Measurements from ENCODE around the gene NKD2. TPM values are rescaled to one million over a fixed set of nuclear protein-coding genes. Genes with fewer than 3 reads are reported as not detected.

NKD2 gene
- total and polyA plus RNA-seq, 9 donors: 1.5 to 5.3 (median 2.3) TPM

DNA sequence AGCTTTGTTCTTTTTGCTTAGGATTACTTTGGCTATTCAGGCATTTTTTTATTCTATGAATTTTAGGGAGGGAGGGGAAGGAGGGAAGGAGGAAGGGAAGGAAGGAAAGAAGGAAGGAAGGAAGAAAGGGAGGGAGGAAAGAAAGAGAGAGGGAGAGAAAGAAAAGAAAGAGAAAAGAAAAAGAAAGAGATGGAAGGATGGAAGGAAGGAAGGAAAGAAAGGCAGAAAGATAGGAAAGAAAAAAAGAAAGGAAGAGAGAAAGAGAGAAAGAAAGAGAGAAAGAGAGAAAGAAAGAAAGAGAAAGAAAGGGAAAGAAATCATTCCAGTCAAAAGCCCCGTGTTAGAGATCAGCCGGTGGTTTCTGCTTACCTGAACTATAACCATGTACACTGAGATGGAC, 20.8 kb upstream of the NKD2 start:
- Histone ChIP-seq H3K36me3 (ENCODE audit: control insufficient read depth, insufficient read depth, low read length) (no peaks in the 10 kb centered on the region), H3K9me3 (replicated peaks; ENCODE audit: control insufficient read depth, low read depth, low read length) (peaks cover 11% of the 10 kb centered on the region), H3K27ac (ENCODE audit: low read length) (no peak overlapping the region), H3K4me1 (ENCODE audit: control insufficient read depth, insufficient read depth, low read length) (peaks cover 22% of the 10 kb centered on the region), H3K4me3 (ENCODE audit: low read length) (no peak overlapping the region), H3K27me3 (ENCODE audit: control insufficient read depth, insufficient read depth, low read length) (peaks cover under 1% of the 10 kb centered on the region)
- no peak for DNase-seq
- WGBS (ENCODE audit: insufficient coverage): no CpG with 5 or more reads among the region's 2 CpGs

DNA sequence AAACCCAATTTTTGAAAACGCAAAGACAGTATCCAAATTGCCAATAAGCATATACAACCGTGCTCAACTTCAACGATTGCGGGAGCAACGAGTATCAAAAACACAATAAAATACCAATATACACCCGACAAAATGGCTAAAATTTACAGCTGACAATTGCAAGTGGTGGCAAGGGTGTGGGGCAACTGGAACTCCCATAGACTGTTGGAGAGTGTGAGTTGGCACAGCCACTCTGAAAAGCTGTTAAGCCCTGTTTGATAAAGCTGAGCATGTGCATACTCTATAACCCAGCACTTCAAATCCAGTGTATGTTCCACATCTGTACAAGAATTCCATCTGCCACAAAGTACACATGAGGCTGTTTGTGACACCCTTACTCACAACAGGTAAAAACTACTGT, 20.3 kb upstream of the NKD2 start:
- peaks cover 2% of the 10 kb centered on the region for H3K27me3 ChIP-seq (ENCODE audit: control insufficient read depth, insufficient read depth, low read length)
- no peak for DNase-seq
- WGBS (ENCODE audit: insufficient coverage): 100% methylated on average over 2 of the region's 6 CpGs
- H3K4me1 ChIP-seq (ENCODE audit: control insufficient read depth, insufficient read depth, low read length): peaks cover 26% of the 10 kb centered on the region
- H3K27ac ChIP-seq (ENCODE audit: low read length): no peak overlapping the region
- H3K9me3 ChIP-seq (replicated peaks; ENCODE audit: control insufficient read depth, low read depth, low read length): peaks cover 11% of the 10 kb centered on the region
- H3K36me3 ChIP-seq (ENCODE audit: control insufficient read depth, insufficient read depth, low read length): no peaks in the 10 kb centered on the region
- no peak overlapping the region for H3K4me3 ChIP-seq (ENCODE audit: low read length)

DNA sequence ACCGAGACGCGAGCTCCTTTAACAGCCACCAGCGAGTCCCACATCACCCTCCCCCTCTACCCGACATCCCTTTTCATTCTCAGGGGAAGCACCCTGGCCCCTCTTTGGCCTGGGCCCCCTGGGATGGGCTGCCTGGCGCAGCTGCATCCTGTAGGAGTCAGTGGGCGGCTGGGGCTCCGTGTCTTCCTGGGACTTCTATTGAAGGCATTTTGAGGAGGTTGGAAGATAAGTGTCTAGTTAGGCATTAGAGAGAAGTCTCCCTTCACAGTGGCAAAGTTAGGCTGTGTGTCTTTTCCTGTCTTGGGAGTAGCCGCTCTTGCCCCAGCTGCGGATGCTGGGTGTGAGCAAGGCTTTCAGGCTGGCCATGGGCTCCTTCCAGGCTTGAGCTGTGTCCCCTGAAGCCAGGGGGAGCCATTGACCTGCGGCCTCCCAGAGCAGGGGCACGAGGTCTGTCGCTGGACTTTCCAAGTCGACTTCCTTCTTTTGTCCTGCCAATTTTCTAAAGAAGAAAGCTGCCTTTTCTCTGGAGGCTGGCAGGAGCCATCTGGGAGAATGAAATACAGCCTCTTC, 18.6 kb upstream of the NKD2 start:
- peaks cover 11% of the 10 kb centered on the region for H3K9me3 ChIP-seq (replicated peaks; ENCODE audit: control insufficient read depth, low read depth, low read length)
- H3K27me3 ChIP-seq (ENCODE audit: control insufficient read depth, insufficient read depth, low read length): peaks cover 5% of the 10 kb centered on the region
- no peak overlapping the region for H3K4me3 ChIP-seq (ENCODE audit: low read length)
- no peaks in the 10 kb centered on the region for H3K36me3 ChIP-seq (ENCODE audit: control insufficient read depth, insufficient read depth, low read length)
- peaks cover 42% of the 10 kb centered on the region for H3K4me1 ChIP-seq (ENCODE audit: control insufficient read depth, insufficient read depth, low read length)
- DNase-seq: peak; percentile 79
- WGBS (ENCODE audit: insufficient coverage): 39% methylated on average over 13 of the region's 14 CpGs
- peak overlapping the region; percentile 44 for H3K27ac ChIP-seq (ENCODE audit: low read length)

DNA sequence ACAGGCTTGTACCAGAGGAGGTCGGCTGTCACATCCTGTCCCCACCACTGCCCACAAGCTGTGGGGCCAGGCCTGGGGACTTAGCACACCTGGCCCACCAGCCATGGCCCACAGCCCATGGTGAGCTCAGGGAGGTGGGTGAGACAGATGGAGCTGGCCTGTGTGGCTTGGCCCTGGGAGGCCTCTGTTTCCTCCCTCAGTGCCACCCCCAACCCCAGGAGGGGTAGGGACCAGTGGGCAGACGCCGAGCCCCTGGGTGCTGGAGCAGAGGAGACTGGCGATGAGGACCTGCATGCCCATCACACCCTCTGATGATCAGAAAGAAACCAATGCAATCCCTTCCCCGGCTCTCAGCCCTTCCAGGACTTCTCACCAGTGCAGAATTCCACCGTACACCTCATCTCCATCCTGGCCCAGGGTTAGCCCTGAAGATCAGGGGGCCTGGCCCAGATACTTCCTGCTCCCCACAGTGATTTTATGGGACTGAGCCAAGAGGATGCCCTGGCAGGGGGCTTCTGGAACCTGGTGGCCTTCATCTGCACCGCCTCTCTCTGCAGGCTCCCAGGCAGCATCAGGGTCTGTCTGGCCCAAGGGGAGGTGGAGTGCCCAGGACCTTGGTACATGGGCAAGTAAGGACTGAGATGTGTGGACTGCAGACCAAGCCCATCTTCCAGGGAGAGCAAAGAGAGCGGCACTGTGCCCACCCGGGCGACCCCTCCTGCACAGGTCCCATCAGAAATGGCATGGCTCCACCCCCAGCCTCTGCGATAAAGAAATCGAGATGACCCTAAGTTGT, 16.9 kb upstream of the NKD2 start:
- Histone ChIP-seq H3K9me3 (replicated peaks; ENCODE audit: control insufficient read depth, low read depth, low read length) (peaks cover 7% of the 10 kb centered on the region), H3K4me3 (ENCODE audit: low read length) (no peak overlapping the region), H3K4me1 (ENCODE audit: control insufficient read depth, insufficient read depth, low read length) (peaks cover 42% of the 10 kb centered on the region), H3K27me3 (ENCODE audit: control insufficient read depth, insufficient read depth, low read length) (peaks cover 5% of the 10 kb centered on the region), H3K36me3 (ENCODE audit: control insufficient read depth, insufficient read depth, low read length) (no peaks in the 10 kb centered on the region), H3K27ac (ENCODE audit: low read length) (no peak overlapping the region)
- 85% methylated on average over 8 of the region's 12 CpGs for WGBS (ENCODE audit: insufficient coverage)
- no peak for DNase-seq

DNA sequence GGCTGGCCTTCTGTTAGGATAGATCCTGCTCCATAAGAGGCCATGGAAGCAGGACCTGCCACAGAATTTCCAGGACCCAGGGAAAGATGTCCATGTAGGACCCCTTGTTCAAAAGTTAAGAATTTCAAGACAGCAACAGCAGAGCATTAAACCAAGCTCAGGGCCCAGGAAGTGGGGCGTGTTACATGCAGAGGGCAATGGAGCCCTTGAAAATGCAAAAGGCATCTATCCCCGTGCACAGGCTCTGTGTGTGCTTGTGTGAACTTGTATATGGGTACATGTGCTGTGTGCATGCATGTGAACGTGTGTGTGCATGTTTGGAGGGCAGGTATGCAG, 14.4 kb upstream of the NKD2 start:
- Histone ChIP-seq H3K9me3 (replicated peaks; ENCODE audit: control insufficient read depth, low read depth, low read length) (no peaks in the 10 kb centered on the region), H3K4me1 (ENCODE audit: control insufficient read depth, insufficient read depth, low read length) (peaks cover 58% of the 10 kb centered on the region), H3K27ac (ENCODE audit: low read length) (peak overlapping the region; percentile 74), H3K27me3 (ENCODE audit: control insufficient read depth, insufficient read depth, low read length) (peaks cover 16% of the 10 kb centered on the region), H3K36me3 (ENCODE audit: control insufficient read depth, insufficient read depth, low read length) (no peaks in the 10 kb centered on the region), H3K4me3 (ENCODE audit: low read length) (no peak overlapping the region)
- DNase-seq: no peak
- 75% methylated on average over 1 of the region's 3 CpGs for WGBS (ENCODE audit: insufficient coverage)

DNA sequence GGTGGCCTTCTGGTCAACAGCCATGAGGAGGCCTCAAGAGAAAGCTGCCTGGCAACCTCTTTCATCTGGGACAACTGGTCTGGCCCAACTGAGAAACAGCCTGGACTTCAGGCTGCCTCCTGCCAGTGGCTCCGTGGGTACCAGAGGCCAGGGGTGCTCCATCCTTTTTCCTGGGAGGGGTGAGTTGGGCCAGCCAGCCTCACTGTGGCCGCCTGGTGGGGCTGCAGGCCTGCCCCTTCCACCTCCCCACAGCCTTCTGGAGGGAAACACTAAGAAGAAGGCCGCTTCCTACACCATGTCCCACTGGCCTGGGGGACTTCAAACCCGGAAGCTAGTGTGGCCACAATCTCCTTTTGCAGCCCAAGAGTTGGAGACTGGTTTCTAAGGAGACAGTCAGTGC, 13.8 kb upstream of the NKD2 start:
- H3K4me1 ChIP-seq (ENCODE audit: control insufficient read depth, insufficient read depth, low read length): peaks cover 57% of the 10 kb centered on the region
- no peak overlapping the region for H3K4me3 ChIP-seq (ENCODE audit: low read length)
- peaks cover 19% of the 10 kb centered on the region for H3K27me3 ChIP-seq (ENCODE audit: control insufficient read depth, insufficient read depth, low read length)
- no peaks in the 10 kb centered on the region for H3K36me3 ChIP-seq (ENCODE audit: control insufficient read depth, insufficient read depth, low read length)
- WGBS (ENCODE audit: insufficient coverage): no CpG with 5 or more reads among the region's 4 CpGs
- DNase-seq: no peak
- H3K9me3 ChIP-seq (replicated peaks; ENCODE audit: control insufficient read depth, low read depth, low read length): no peaks in the 10 kb centered on the region
- H3K27ac ChIP-seq (ENCODE audit: low read length): no peak overlapping the region

DNA sequence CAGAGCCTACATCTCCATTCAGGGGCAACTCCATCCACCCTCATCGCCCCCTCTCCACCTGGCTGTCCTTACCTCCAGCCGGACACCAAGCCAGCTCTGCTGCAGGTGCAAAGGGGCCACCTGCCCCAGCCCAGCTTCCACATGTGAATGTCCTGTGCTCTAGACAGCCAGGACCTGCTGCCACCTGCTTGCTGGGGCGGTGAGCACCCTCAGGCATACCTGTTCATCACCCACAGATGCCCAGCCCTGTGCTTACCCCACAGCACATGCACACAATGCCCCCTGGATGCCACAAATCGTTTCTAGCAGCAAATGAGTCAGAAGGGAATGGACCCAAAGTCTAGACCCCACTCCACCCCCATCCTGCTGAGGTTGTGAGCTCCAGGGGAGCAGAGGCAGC, 13.3 kb upstream of the NKD2 start:
- WGBS (ENCODE audit: insufficient coverage): 94% methylated on average over 4 of the region's 4 CpGs
- Histone ChIP-seq H3K4me3 (ENCODE audit: low read length) (no peak overlapping the region), H3K27me3 (ENCODE audit: control insufficient read depth, insufficient read depth, low read length) (peaks cover 21% of the 10 kb centered on the region), H3K36me3 (ENCODE audit: control insufficient read depth, insufficient read depth, low read length) (no peaks in the 10 kb centered on the region), H3K4me1 (ENCODE audit: control insufficient read depth, insufficient read depth, low read length) (peaks cover 52% of the 10 kb centered on the region), H3K9me3 (replicated peaks; ENCODE audit: control insufficient read depth, low read depth, low read length) (no peaks in the 10 kb centered on the region), H3K27ac (ENCODE audit: low read length) (no peak overlapping the region)
- DNase-seq: no peak

DNA sequence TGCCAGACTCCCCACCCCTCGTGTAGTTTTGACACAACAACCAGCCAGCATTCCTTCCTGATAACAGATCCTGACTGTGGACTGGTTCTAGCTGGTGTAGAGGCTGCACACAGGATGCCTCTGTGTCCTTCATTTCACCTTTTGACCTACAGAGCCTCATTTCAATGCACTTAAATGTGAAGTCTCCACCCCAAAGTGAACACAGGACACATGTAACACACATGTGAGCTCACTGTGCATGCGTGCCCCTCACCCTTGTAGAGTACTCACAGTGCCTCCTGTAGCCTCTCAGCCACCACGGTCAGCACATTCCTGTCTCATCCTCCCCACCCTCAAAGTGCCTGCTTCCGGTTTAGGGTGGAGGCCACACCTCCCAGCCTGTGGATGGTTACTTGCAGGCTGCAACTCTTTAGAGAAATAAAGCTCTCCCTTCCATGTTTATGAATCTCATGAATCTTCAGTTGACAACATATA, 11.6 kb upstream of the NKD2 start:
- H3K27me3 ChIP-seq (ENCODE audit: control insufficient read depth, insufficient read depth, low read length): peaks cover 25% of the 10 kb centered on the region
- peaks cover 43% of the 10 kb centered on the region for H3K4me1 ChIP-seq (ENCODE audit: control insufficient read depth, insufficient read depth, low read length)
- H3K36me3 ChIP-seq (ENCODE audit: control insufficient read depth, insufficient read depth, low read length): no peaks in the 10 kb centered on the region
- no peak overlapping the region for H3K27ac ChIP-seq (ENCODE audit: low read length)
- DNase-seq: no peak
- no peak overlapping the region for H3K4me3 ChIP-seq (ENCODE audit: low read length)
- WGBS (ENCODE audit: insufficient coverage): 50% methylated on average over 3 of the region's 4 CpGs
- H3K9me3 ChIP-seq (replicated peaks; ENCODE audit: control insufficient read depth, low read depth, low read length): no peaks in the 10 kb centered on the region

DNA sequence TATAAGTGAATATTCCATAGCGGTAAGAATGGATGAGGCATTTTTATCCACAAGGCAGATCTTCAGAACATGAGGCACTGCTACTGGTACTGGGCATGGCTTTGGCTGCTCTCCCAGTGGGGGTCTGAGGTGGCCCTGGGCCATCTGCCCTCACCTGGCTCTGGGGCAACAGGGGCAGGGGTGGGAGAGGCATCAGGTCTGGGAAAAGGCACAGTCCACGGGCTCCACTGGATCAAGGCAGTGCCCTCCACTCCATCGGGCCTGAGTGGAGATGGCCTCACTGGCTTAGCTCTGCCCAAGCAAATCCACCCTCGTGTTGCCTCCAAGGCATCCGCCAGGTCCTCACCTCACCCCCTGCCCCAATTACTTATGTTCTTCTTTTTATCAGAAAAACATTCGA, 10.9 kb upstream of the NKD2 start:
- WGBS (ENCODE audit: insufficient coverage): 87% methylated on average over 4 of the region's 6 CpGs
- no peak overlapping the region for H3K27ac ChIP-seq (ENCODE audit: low read length)
- H3K36me3 ChIP-seq (ENCODE audit: control insufficient read depth, insufficient read depth, low read length): no peaks in the 10 kb centered on the region
- H3K4me1 ChIP-seq (ENCODE audit: control insufficient read depth, insufficient read depth, low read length): peaks cover 37% of the 10 kb centered on the region
- peaks cover 25% of the 10 kb centered on the region for H3K27me3 ChIP-seq (ENCODE audit: control insufficient read depth, insufficient read depth, low read length)
- no peak for DNase-seq
- H3K9me3 ChIP-seq (replicated peaks; ENCODE audit: control insufficient read depth, low read depth, low read length): no peaks in the 10 kb centered on the region
- no peak overlapping the region for H3K4me3 ChIP-seq (ENCODE audit: low read length)

DNA sequence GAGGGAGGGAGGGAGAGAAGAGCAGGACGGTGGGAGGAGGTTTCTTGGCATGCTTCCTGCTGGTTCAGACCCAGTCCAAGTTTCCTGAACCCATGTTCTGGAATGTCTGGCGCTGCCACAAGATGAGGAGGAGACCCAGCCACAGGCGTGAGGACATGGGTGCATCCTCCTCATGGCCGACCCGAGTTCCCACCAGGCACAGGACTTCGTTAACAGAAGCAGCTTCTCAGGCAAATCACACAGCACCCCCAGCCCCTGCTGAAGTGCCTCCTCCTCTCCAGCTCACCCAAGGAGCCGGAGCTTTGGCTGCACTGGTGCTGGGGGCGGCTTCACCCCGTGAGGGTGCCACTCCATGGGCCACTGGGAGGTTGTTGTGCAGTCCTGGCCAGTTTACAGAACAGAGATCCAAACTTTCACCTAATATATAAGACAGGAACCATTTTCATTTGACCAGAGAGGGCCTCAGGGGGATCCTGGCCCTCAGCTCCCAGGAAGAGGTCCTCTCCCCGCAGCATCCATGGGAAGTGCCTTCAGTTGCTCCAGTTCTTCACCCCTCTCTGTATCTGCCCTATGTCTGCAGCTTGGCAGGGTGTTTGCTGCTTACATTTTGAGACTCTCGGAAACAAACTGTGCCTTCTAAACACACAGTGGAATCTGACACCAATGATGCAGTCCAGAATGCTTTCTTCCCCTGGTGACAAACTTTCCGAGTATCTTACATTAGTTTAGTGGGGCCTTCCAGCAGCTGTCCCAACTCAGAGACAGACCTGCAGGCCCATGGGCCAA, 10.2 kb upstream of the NKD2 start:
- no peak overlapping the region for H3K4me3 ChIP-seq (ENCODE audit: low read length)
- H3K9me3 ChIP-seq (replicated peaks; ENCODE audit: control insufficient read depth, low read depth, low read length): no peaks in the 10 kb centered on the region
- H3K4me1 ChIP-seq (ENCODE audit: control insufficient read depth, insufficient read depth, low read length): peaks cover 31% of the 10 kb centered on the region
- no peaks in the 10 kb centered on the region for H3K36me3 ChIP-seq (ENCODE audit: control insufficient read depth, insufficient read depth, low read length)
- DNase-seq: no peak
- 82% methylated on average over 9 of the region's 12 CpGs for WGBS (ENCODE audit: insufficient coverage)
- peaks cover 24% of the 10 kb centered on the region for H3K27me3 ChIP-seq (ENCODE audit: control insufficient read depth, insufficient read depth, low read length)
- no peak overlapping the region for H3K27ac ChIP-seq (ENCODE audit: low read length)

All from muscle of leg (tissue), 11 donors.